ENCODE results near the gene GRIP1. TPM values are rescaled to one million over a fixed set of nuclear protein-coding genes. Genes with fewer than 3 reads are reported as not detected.

The GRIP1 gene
- total RNA-seq, 6 donors from 2014 or later = 0.33 to 5.2 (median 1.7) TPM

DNA sequence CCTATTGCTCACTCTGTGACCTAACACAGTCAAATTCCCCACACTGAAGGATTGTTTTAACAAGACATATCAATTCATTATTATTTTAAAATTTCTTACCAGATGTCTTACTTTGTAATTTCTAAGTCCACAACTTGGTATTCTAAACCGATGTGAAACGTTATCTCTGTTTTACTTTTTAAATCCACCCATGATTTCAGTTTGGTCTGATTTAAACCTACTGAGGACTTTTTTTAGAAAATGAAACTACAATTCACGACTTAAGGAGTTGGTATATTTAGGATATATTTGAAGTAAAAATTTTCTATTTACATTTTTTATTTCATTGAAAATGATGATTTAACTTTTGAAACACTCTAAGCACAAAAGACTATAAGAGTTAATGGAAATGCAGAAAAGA lies 35.1 kb upstream of the GRIP1 start:
- no peak for ATAC-seq (ENCODE audit: low FRiP score in 2 of 2)
- DNase-seq = no peak
- WGBS, 2 donors = 30 to 39% methylated on average over 3 of the region's 3 CpGs

DNA sequence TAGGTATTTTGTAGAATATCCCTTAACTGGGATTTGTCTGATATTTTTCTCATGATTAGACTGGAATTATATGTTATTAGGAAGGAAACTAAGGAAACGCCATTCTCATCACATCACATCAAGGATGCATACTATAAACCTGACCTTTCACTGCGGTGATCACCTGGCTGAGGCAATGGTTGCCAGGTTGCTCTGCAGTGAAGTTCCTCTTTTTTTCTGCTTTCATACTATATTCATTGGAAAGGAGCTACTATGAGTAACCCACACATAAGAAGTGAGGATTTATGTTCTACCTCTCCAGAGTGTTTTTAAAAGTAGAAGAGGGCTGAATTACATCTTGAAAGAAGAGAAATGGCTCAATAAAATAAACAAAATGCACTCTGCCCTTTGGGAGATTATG lies 31.0 kb upstream of the GRIP1 start:
- DNase-seq (no peak), ATAC-seq (ENCODE audit: low FRiP score in 2 of 2) (no peak)
- WGBS, 2 donors = 55 to 56% methylated on average over 2 of the region's 2 CpGs
- no peaks in the 10 kb centered on the region for H3K9me3 ChIP-seq
- no peaks in the 10 kb centered on the region for H3K4me1 ChIP-seq
- no peak overlapping the region for H3K4me3 ChIP-seq
- no peaks in the 10 kb centered on the region for H3K36me3 ChIP-seq
- no peaks in the 10 kb centered on the region for H3K27me3 ChIP-seq
- TF ChIP-seq POLR2A (IDR thresholded peaks at IDR 0.05) (no peak), EP300 (IDR thresholded peaks at IDR 0.05) (no peak), POLR2AphosphoS5 (IDR thresholded peaks at IDR 0.05) (no peak), CTCF (IDR thresholded peaks at IDR 0.05) (no peak)
- H3K27ac ChIP-seq = no peak overlapping the region

More for the DNA sequence above, 35.1 kb upstream of the GRIP1 start:
- no peaks in the 10 kb centered on the region for H3K9me3 ChIP-seq
- H3K27ac ChIP-seq = no peak overlapping the region
- no peaks in the 10 kb centered on the region for H3K36me3 ChIP-seq
- TF ChIP-seq POLR2A (IDR thresholded peaks at IDR 0.05) (no peak), POLR2AphosphoS5 (IDR thresholded peaks at IDR 0.05) (no peak), CTCF (IDR thresholded peaks at IDR 0.05) (no peak), EP300 (IDR thresholded peaks at IDR 0.05) (no peak)
- peak overlapping the region in 1 of 4 donors; percentile 7 for H3K4me3 ChIP-seq
- H3K27me3 ChIP-seq = no peaks in the 10 kb centered on the region
- no peaks in the 10 kb centered on the region for H3K4me1 ChIP-seq

DNA sequence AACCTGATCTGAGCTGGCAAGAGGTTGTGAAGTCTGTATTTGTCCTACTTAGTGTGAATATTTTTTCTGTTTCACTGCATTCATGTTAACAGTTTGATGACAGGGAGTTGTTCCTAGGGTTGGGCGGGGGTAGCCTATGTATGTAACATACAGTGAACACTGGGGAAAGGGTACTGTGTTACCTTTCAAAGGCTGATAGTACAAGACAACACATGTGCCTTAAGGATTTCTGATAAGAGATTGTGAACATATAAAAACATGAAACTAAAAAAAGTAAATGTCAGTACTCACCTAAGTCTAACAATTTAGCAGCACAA lies 30.5 kb upstream of the GRIP1 start:
- Histone ChIP-seq H3K36me3 (no peaks in the 10 kb centered on the region), H3K4me3 (no peak overlapping the region), H3K4me1 (no peaks in the 10 kb centered on the region), H3K27ac (no peak overlapping the region), H3K9me3 (no peaks in the 10 kb centered on the region), H3K27me3 (no peaks in the 10 kb centered on the region)
- TF ChIP-seq POLR2A (IDR thresholded peaks at IDR 0.05) (no peak), POLR2AphosphoS5 (IDR thresholded peaks at IDR 0.05) (no peak), EP300 (IDR thresholded peaks at IDR 0.05) (no peak), CTCF (IDR thresholded peaks at IDR 0.05) (no peak)
- ATAC-seq (ENCODE audit: low FRiP score in 2 of 2) (no peak), DNase-seq (no peak)
- 81 to 96% methylated on average over 1 of the region's 1 CpG for WGBS, 2 donors

- ATAC-seq (ENCODE audit: low FRiP score in 2 of 2) = no peak
- peak in 5 of 6 experiments; percentile 11 to 31 (median 18) for TF ChIP-seq CTCF (IDR thresholded peaks at IDR 0.05)
- no peak for TF ChIP-seq POLR2AphosphoS5 (IDR thresholded peaks at IDR 0.05)
- Histone ChIP-seq H3K4me1 (no peaks in the 10 kb centered on the region), H3K27ac (no peak overlapping the region), H3K36me3 (no peaks in the 10 kb centered on the region), H3K9me3 (no peaks in the 10 kb centered on the region), H3K27me3 (no peaks in the 10 kb centered on the region), H3K4me3 (no peak overlapping the region)
- WGBS, 2 donors = 24 to 36% methylated on average over 3 of the region's 3 CpGs
- DNase-seq = no peak
Measured at GRCh38 chr12:66708704-66709456, 30.0 kb upstream of the GRIP1 start.
